GM06990 (cell line): ENCODE results near the gene DUSP12.

ENCODE experiments used
- DNase-seq: peaks from one replicate; pipeline ENCODE4 v3.0.0-alpha.2; 2011; ENCODE audit not compliant: insufficient read length; ENCODE audit errors: extremely low read depth
- H3K27me3 ChIP-seq: replicated peaks from 2 replicates; pipeline ENCODE4 v1.6.0; 2011; ENCODE audit warnings: low read length; ENCODE audit not compliant: control insufficient read depth, insufficient read depth
- H3K36me3 ChIP-seq: 2 replicates; pipeline ENCODE4 v1.5.1; 2011; ENCODE audit warnings: low read length; ENCODE audit not compliant: control insufficient read depth, insufficient read depth
- H3K4me3 ChIP-seq: replicated peaks from 2 replicates; pipeline ENCODE4 v1.5.1; 2011; ENCODE audit warnings: low read depth, mild to moderate bottlenecking, control low read depth, low read length
- CTCF ChIP-seq: IDR thresholded peaks from 2 replicates; pipeline ENCODE4 v1.5.1; 2011; ENCODE audit warnings: low read length, control low read depth, mild to moderate bottlenecking, inconsistent platforms; ENCODE audit not compliant: insufficient read depth, poor library complexity, severe bottlenecking

DUSP12 gene

DNA sequence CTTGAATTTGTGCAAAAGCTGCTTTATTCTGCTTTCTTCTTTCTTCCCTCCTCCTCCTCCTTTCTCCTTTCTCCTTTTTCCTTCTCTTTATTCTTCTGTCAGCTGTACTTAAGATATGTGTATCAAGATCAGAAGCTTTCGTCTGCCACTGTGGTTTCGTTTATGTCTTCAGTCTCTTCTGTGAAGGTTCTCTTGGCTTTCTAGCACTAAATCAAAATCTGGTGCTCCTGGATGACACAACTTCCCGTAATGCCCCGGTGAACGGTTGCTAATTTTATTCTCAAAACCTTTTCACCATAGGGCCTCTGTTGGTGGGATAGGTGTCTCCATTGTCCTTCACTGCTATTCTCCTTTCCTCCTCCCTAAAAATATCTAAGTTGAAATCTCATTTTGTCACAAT, 21.6 kb downstream of the DUSP12 start:
- no peak for DNase-seq
- no peaks in the 10 kb centered on the region for H3K27me3 ChIP-seq
- no peak for TF ChIP-seq CTCF
- no peak overlapping the region for H3K4me3 ChIP-seq
- no peaks in the 10 kb centered on the region; the same call in 1 of the 2 replicates for H3K36me3 ChIP-seq

DNA sequence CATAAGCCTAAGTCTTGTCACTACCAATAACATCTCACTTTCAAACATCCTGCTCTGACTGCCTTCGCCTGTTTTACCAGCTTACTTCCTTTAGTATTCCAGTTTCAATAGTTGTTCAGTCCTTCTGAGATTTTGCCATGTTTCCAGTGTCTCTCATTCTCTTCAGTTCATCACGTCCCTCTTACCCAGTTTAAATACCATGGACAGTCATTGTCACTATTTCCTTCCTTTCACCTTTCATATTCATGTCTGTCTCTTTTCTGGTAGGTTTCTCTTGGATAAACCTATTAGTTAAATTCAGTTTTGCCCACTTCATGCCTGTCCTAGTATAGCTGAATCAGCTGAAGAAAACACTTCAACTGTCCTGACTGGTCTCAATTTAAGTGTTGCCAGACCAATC, 22.4 kb downstream of the DUSP12 start:
- TF ChIP-seq CTCF: no peak
- no peak overlapping the region for H3K4me3 ChIP-seq
- H3K27me3 ChIP-seq: no peaks in the 10 kb centered on the region
- no peak for DNase-seq
- H3K36me3 ChIP-seq: no peaks in the 10 kb centered on the region; the same call in 1 of the 2 replicates

DNA sequence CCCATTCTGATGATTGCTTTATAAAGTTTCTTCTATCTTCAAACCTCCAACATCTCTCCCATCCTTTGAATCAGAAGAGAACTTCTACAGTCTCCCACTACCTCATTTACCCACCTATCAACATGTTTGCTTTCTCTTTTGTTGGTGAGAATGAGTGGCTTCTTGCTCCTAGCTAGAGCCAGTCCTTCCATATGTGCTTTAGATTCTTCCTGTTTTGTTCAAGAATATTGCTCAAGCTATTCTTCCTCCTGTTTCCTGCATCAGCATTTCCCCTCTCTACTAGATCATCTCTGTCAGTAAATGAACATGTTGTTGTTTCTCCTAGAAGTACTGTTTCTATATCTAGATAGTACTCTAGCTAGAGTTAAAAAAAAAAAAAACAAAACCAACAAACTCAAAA, 22.8 kb downstream of the DUSP12 start:
- TF ChIP-seq CTCF: no peak
- H3K27me3 ChIP-seq: no peaks in the 10 kb centered on the region
- H3K36me3 ChIP-seq: no peaks in the 10 kb centered on the region; the same call in 1 of the 2 replicates
- no peak for DNase-seq
- H3K4me3 ChIP-seq: no peak overlapping the region

DNA sequence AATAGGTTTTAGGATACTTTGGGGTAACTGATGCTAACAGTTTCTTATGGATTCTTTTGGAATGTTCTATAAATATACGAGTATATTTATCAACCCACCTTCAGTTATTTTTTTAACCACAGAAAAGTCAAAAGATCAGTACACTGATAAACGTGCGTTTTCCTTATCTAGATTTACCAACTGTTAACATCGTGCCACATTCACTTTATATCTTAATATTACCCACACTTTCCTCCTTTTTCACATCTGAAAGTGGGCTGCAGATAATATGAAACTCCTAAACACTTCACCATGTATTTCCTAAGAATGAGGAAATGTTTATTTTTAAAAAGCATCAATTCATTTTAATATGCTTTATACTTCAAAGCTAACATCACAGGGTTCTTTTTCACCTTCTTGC, 24.2 kb downstream of the DUSP12 start:
- TF ChIP-seq CTCF: no peak
- Histone ChIP-seq H3K4me3 (no peak overlapping the region), H3K36me3 (no peaks in the 10 kb centered on the region; the same call in 1 of the 2 replicates), H3K27me3 (no peaks in the 10 kb centered on the region)
- DNase-seq: no peak

GRCh38 chr1:161777261-161777660, 27.7 kb downstream of the DUSP12 start:
- TF ChIP-seq CTCF: no peak
- H3K36me3 ChIP-seq: no peaks in the 10 kb centered on the region; the same call in 1 of the 2 replicates

GRCh38 chr1:161778522-161778921, 28.9 kb downstream of the DUSP12 start:
- no peak for TF ChIP-seq CTCF
- Histone ChIP-seq H3K36me3 (peaks cover 2% of the 10 kb centered on the region), H3K27me3 (no peaks in the 10 kb centered on the region), H3K4me3 (no peak overlapping the region)
- no peak for DNase-seq

More at GRCh38 chr1:161777261-161777660, 27.7 kb downstream of the DUSP12 start:
- Histone ChIP-seq H3K27me3 (no peaks in the 10 kb centered on the region), H3K4me3 (no peak overlapping the region)
- DNase-seq: no peak
